Gastroesophageal sphincter (tissue), 3 donors: Measurements from ENCODE around the gene CDK14.
"Not testable (repeated sequence)": the region's sequence is repeated elsewhere in the genome, so short reads cannot be mapped to it uniquely, and the experiment has no call there.

Source experiments
- EP300 ChIP-seq: sonication (generic); formaldehyde crosslinking; IDR thresholded peaks from one replicate; pipeline ENCODE4 v1.6.1; 2017; ENCODE audit warnings: antibody characterized with exemption, mild to moderate bottlenecking
- POLR2A ChIP-seq, 2 donors: fragments of 450-650 bp; IDR thresholded peaks; one replicate each; pipeline ENCODE4 v1.6.1; 2017; ENCODE audit warnings: antibody characterized with exemption in 2 of 2, mild to moderate bottlenecking in 2 of 2, moderate library complexity in 1 of 2
- TF ChIP-seq, protein P1 (sequence below), 4 experiments: fragments of 200-600 bp in 2 of 4; fragments of 450-650 bp in 2 of 4; sonication (generic) in 1 of 4; IDR thresholded peaks; one replicate each; pipeline ENCODE4 v1.5.1; 2017 to 2019; ENCODE audit warnings: antibody characterized with exemption in 4 of 4, mild to moderate bottlenecking in 2 of 4, moderate library complexity in 2 of 4

DNA sequence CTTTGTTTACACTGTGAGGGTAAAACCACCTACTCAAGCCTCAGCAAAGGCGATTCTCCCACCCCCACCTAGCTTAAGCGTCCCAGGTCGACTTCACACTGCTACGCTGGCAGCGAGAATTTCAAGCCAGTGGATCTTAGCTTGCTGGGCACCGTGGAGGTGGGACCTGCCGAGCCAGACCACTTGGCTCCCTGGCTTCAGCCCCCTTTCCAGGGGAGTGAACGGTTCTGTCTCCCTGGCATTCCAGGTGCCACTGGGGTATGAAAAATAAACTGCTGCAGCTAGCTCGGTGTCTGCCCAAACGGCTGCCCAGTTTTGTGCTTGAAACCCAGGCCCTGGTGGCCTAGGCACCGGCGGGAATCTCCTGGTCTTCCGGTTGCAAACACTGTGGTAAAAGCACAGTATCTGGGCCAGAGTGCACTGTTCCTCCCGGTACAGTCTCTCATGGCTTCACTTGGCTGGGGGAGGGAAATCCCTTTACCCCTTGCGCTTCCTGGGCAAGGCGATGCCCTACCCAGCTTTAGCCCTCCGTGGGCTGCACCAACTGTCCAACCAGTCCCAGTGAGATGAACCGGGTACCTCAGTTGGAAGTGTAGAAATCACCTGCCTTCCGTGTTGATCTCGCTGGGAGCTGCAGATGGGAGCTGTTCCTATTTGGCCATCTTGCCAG, 139.6 kb downstream of the CDK14 start:
- TF ChIP-seq, protein P1, sequence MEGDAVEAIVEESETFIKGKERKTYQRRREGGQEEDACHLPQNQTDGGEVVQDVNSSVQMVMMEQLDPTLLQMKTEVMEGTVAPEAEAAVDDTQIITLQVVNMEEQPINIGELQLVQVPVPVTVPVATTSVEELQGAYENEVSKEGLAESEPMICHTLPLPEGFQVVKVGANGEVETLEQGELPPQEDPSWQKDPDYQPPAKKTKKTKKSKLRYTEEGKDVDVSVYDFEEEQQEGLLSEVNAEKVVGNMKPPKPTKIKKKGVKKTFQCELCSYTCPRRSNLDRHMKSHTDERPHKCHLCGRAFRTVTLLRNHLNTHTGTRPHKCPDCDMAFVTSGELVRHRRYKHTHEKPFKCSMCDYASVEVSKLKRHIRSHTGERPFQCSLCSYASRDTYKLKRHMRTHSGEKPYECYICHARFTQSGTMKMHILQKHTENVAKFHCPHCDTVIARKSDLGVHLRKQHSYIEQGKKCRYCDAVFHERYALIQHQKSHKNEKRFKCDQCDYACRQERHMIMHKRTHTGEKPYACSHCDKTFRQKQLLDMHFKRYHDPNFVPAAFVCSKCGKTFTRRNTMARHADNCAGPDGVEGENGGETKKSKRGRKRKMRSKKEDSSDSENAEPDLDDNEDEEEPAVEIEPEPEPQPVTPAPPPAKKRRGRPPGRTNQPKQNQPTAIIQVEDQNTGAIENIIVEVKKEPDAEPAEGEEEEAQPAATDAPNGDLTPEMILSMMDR (IDR thresholded peaks at IDR 0.05), result not testable (repeated sequence)
- not testable (repeated sequence) for TF ChIP-seq EP300; POLR2A (IDR thresholded peaks at IDR 0.05)
